Measurements from ENCODE around the gene GRK1.

GRK1 gene

DNA sequence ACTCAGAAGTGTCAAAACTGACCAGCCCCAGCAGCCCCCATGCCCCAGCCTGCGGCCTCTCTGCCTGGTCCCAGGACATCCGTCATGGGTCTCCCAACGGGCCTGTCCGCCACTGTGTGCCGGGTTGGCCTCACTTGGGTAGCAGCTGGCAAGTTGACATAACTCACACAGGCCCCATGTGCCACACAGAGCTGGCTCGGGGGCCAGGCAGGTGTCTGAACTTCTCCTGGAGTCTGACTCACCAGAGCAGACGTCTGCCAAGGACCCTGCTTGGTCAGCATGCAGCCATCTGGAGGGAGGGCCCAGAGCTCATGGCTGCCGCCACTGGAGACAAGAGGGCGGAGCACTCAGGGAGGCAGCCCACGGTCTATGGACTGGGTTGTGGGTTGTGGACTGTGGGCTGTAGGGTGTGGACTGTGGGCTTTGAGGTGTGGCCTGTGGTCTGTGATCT, 60.0 kb downstream of the GRK1 start:
- no peak for TF ChIP-seq CTCF (IDR thresholded peaks at IDR 0.05; ENCODE audit: unreplicated experiment in 3 of 3)
- no peaks in the 10 kb centered on the region for H3K36me3 Mint-ChIP-seq (ENCODE audit: low read depth)
- H3K27me3 Mint-ChIP-seq (ENCODE audit: low read depth) = peaks cover 17% of the 10 kb centered on the region
- peaks cover 10% of the 10 kb centered on the region for H3K4me1 Mint-ChIP-seq
- peak overlapping the region in 2 of 3 experiments; percentile 25 to 41 for H3K4me3 Mint-ChIP-seq
- no peak overlapping the region for H3K27ac Mint-ChIP-seq
- H3K9me3 Mint-ChIP-seq = no peaks in the 10 kb centered on the region

DNA sequence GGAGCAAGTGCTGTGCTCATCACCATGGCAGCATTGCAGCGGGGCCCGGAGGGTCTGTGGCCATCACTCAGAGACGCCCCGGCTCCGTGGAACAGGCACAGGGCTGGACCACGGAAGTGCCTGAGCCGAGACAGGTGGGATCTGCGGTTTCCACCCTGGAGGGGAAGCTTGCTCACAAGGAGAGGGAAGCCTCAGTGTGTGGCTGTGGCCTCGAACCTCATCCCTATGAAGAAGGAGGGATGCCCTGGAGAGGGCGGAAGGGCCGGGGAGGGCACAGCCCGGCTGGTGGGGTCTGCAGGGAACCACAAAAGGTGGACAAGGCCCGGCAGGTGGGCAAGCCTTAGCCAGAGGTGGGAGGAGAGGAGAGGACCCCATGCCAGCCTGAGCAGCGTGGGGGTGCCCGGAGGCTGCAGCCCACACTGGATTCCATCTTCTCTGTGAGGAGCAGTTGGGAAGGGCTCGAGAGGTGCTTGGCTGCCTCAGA, 61.6 kb downstream of the GRK1 start:
- H3K27ac Mint-ChIP-seq = no peak overlapping the region
- no peak for TF ChIP-seq CTCF (IDR thresholded peaks at IDR 0.05; ENCODE audit: unreplicated experiment in 3 of 3)
- peaks cover 10% of the 10 kb centered on the region for H3K4me1 Mint-ChIP-seq
- no peaks in the 10 kb centered on the region for H3K36me3 Mint-ChIP-seq (ENCODE audit: low read depth)
- peaks cover 20% of the 10 kb centered on the region for H3K27me3 Mint-ChIP-seq (ENCODE audit: low read depth)
- H3K9me3 Mint-ChIP-seq = no peaks in the 10 kb centered on the region
- H3K4me3 Mint-ChIP-seq = peak overlapping the region in 1 of 3 experiments; percentile 56

- peaks cover 20% of the 10 kb centered on the region for H3K27me3 Mint-ChIP-seq (ENCODE audit: low read depth)
- no peaks in the 10 kb centered on the region for H3K36me3 Mint-ChIP-seq (ENCODE audit: low read depth)
- H3K4me3 Mint-ChIP-seq = peak overlapping the region in 1 of 3 experiments; percentile 56
- H3K9me3 Mint-ChIP-seq = no peaks in the 10 kb centered on the region
- TF ChIP-seq CTCF (IDR thresholded peaks at IDR 0.05; ENCODE audit: unreplicated experiment in 3 of 3) = no peak
- peaks cover 10% of the 10 kb centered on the region for H3K4me1 Mint-ChIP-seq
- H3K27ac Mint-ChIP-seq = no peak overlapping the region
Measured at GRCh38 chr13:113729187-113730019, 62.4 kb downstream of the GRK1 start.

DNA sequence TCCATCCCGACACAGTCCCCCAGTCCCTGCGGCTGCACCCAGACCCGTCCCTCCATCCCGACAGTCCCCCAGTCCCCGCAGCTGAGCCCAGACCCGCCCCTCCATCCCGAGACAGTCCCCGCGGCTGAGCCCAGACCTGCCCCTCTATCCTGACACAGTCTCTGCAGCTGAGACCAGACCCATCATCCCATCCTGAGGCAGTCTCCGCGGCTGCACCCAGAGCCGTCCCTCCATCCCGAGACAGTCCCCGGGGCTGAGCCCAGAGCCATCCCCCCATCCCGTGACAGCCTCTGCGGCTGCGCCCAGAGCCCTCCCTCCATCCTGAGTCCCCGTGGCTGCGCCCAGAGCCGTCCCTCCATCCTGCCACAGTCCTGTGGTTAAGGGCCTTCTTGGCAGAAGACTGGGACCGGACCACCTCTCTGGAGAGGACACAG, 63.3 kb downstream of the GRK1 start:
- peaks cover 20% of the 10 kb centered on the region for H3K27me3 Mint-ChIP-seq (ENCODE audit: low read depth)
- no peak overlapping the region for H3K4me3 Mint-ChIP-seq
- no peak overlapping the region for H3K27ac Mint-ChIP-seq
- no peaks in the 10 kb centered on the region for H3K36me3 Mint-ChIP-seq (ENCODE audit: low read depth)
- TF ChIP-seq CTCF (IDR thresholded peaks at IDR 0.05; ENCODE audit: unreplicated experiment in 3 of 3) = no peak
- no peaks in the 10 kb centered on the region for H3K9me3 Mint-ChIP-seq
- peaks cover 10% of the 10 kb centered on the region for H3K4me1 Mint-ChIP-seq

GRCh38 chr13:113730831-113731191, 63.8 kb downstream of the GRK1 start:
- Mint-ChIP-seq H3K27me3 (ENCODE audit: low read depth) (peaks cover 20% of the 10 kb centered on the region), H3K4me3 (no peak overlapping the region)
- no peak for TF ChIP-seq CTCF (IDR thresholded peaks at IDR 0.05; ENCODE audit: unreplicated experiment in 3 of 3)

More at GRCh38 chr13:113730831-113731191, 63.8 kb downstream of the GRK1 start:
- Mint-ChIP-seq H3K36me3 (ENCODE audit: low read depth) (no peaks in the 10 kb centered on the region), H3K9me3 (no peaks in the 10 kb centered on the region), H3K27ac (no peak overlapping the region), H3K4me1 (peaks cover 10% of the 10 kb centered on the region)
